ENCODE data around the gene THSD8.
"Not testable (repeated sequence)": the region's sequence is repeated elsewhere in the genome, so short reads cannot be mapped to it uniquely, and the experiment has no call there.

The THSD8 gene

GRCh38 chr19:12793290-12794195 is 8.3 kb upstream of the THSD8 start:
- DNase-seq: peak; percentile 89

GRCh38 chr19:12794196-12794941 is 7.5 kb upstream of the THSD8 start:
- DNase-seq: no peak

GRCh38 chr19:12794971-12795381 is 6.9 kb upstream of the THSD8 start:
- DNase-seq: no peak

- peak; percentile 70 to 78 for DNase-seq
Measured at GRCh38 chr19:12796146-12797071, 5.5 kb upstream of the THSD8 start.

- no peak for DNase-seq
Measured at GRCh38 chr19:12797141-12797587, 4.7 kb upstream of the THSD8 start.

- DNase-seq: not testable (repeated sequence)
Measured at GRCh38 chr19:12797607-12798006, 4.3 kb upstream of the THSD8 start.

GRCh38 chr19:12799742-12800465 is 2.0 kb upstream of the THSD8 start:
- DNase-seq: no peak

GRCh38 chr19:12800466-12800770 is 1.5 kb upstream of the THSD8 start:
- DNase-seq: no peak

- no peak for DNase-seq
Measured at GRCh38 chr19:12800923-12801465, 875 bp upstream of the THSD8 start.

- no peak for DNase-seq
Measured at GRCh38 chr19:12802267-12803106, 618 bp downstream of the THSD8 start.

- no peak for DNase-seq
Measured at GRCh38 chr19:12804051-12804450, 2.2 kb downstream of the THSD8 start.

GRCh38 chr19:12806242-12807081 is 4.6 kb downstream of the THSD8 start, which contains the start of gene RNASEH2A:
Gene RNASEH2A, plus strand, starts transcription at chr19:12806584. Its CDS starts 90 bp downstream, at chr19:12806674.
- DNase-seq: peak; percentile 90 to 93

- no peak for DNase-seq
Measured at GRCh38 chr19:12815088-12815487, 13.2 kb downstream of the THSD8 start.

GRCh38 chr19:12817188-12817587 is 15.3 kb downstream of the THSD8 start:
- DNase-seq: not testable (repeated sequence)

- not testable (repeated sequence) for DNase-seq
Measured at GRCh38 chr19:12817810-12818209, 15.9 kb downstream of the THSD8 start.

GRCh38 chr19:12821761-12822160 is 19.9 kb downstream of the THSD8 start:
- no peak for DNase-seq

GRCh38 chr19:12825254-12826131 is 23.6 kb downstream of the THSD8 start:
- DNase-seq: peak in 1 of 2 experiments; percentile 10

GRCh38 chr19:12828494-12828893 is 26.6 kb downstream of the THSD8 start:
- DNase-seq: peak; percentile 30 to 54

- DNase-seq: no peak
Measured at GRCh38 chr19:12833418-12833737, 31.5 kb downstream of the THSD8 start.

Measured in NCI-H2081 (cell line).